IMR-90 (cell line): ENCODE data around the gene RBM28. TPM values are rescaled to one million over a fixed set of nuclear protein-coding genes. Genes with fewer than 3 reads are reported as not detected.
A peak's percentile ranks its signal among the peaks of the same experiment; 100 is the strongest.

Experiments used
- ATAC-seq: fragments of 200-7000 bp; cut with Tn5 transposase; 2 replicates; pipeline ENCODE4 v1.9.1; 2020; ENCODE audit warnings: low read depth, mild to moderate bottlenecking, moderate library complexity
- BruUV-seq: library from RNA; stranded (reverse); fragments of 400-500 nt; replicated peaks from 2 replicates; lab custom pipeline; 2021; lab: Mats Ljungman, UMichigan
- CTCF ChIA-PET: fragments of 300-600 bp; formaldehyde crosslinking; extraction: SDS; loops from one replicate; lab custom pipeline; 2021; ENCODE audit warnings: antibody characterized with exemption; lab: Yijun Ruan, JAX
- POLR2A ChIA-PET: fragments of 300-600 bp; sonication (Branson Sonifier 250); formaldehyde crosslinking; loops from one replicate; lab custom pipeline; 2022; ENCODE audit warnings: antibody characterized with exemption; ENCODE audit not compliant: unreplicated experiment; lab: Charles Lee
- DNase-seq: peaks from one replicate; pipeline ENCODE4 v3.0.0; 2013
- H2AFZ ChIP-seq: replicated peaks from 2 replicates; pipeline ENCODE3; 2013; ENCODE audit warnings: low read length, mild to moderate bottlenecking; ENCODE audit not compliant: poor library complexity
- H2AK5ac ChIP-seq: 2 replicates; pipeline ENCODE4 v1.6.1; 2013; ENCODE audit warnings: low read depth, low read length, inconsistent platforms
- H2AK9ac ChIP-seq: replicated peaks from 2 replicates; pipeline ENCODE3; 2013; ENCODE audit warnings: mild to moderate bottlenecking, low read depth, low read length, moderate library complexity; ENCODE audit not compliant: poor library complexity
- H2BK120ac ChIP-seq: 2 replicates; pipeline ENCODE4 v1.6.1; 2013; ENCODE audit warnings: low read depth, low read length, inconsistent platforms
- H2BK15ac ChIP-seq: 3 replicates; pipeline ENCODE4 v1.6.1; 2013; ENCODE audit warnings: low read depth, low read length, inconsistent platforms
- H2BK20ac ChIP-seq: 2 replicates; pipeline ENCODE4 v1.6.1; 2013; ENCODE audit warnings: low read depth, mild to moderate bottlenecking, inconsistent platforms, low read length, moderate library complexity
- H2BK5ac ChIP-seq: 2 replicates; pipeline ENCODE4 v1.6.1; 2013; ENCODE audit warnings: mild to moderate bottlenecking, low read depth, low read length, inconsistent platforms; ENCODE audit not compliant: poor library complexity, severe bottlenecking
- H3K14ac ChIP-seq: replicated peaks from 2 replicates; pipeline ENCODE4 v1.6.1; 2013; ENCODE audit warnings: low read depth, low read length, inconsistent platforms
- H3K18ac ChIP-seq: 2 replicates; pipeline ENCODE4 v1.6.1; 2013; ENCODE audit warnings: low read depth, low read length, control low read depth
- H3K23ac ChIP-seq: 2 replicates; pipeline ENCODE4 v1.6.1; 2013; ENCODE audit warnings: low read depth, low read length, inconsistent platforms
- H3K27ac ChIP-seq: 2 replicates; pipeline ENCODE4 v1.5.1; 2013; ENCODE audit warnings: mild to moderate bottlenecking, control low read depth, low read length; ENCODE audit not compliant: insufficient read depth
- H3K27me3 ChIP-seq: 2 replicates; pipeline ENCODE4 v1.6.1; 2013; ENCODE audit warnings: low read length; ENCODE audit not compliant: control insufficient read depth, insufficient read depth
- H3K36me3 ChIP-seq: 2 replicates; pipeline ENCODE4 v1.6.1; 2013; ENCODE audit warnings: low read length, mixed read lengths; ENCODE audit not compliant: control insufficient read depth, insufficient read depth
- H3K4ac ChIP-seq: 2 replicates; pipeline ENCODE4 v1.6.1; 2013; ENCODE audit warnings: low read depth, low read length, inconsistent platforms
- H3K4me1 ChIP-seq: 2 replicates; pipeline ENCODE4 v1.6.1; 2013; ENCODE audit warnings: low read length, mixed read lengths; ENCODE audit not compliant: control insufficient read depth, insufficient read depth
- H3K4me2 ChIP-seq: 2 replicates; pipeline ENCODE4 v1.6.1; 2013; ENCODE audit warnings: low read depth, mild to moderate bottlenecking, control low read depth, low read length, moderate library complexity
- H3K4me3 ChIP-seq: 2 replicates; pipeline ENCODE4 v1.5.1; 2013; ENCODE audit warnings: low read depth, mild to moderate bottlenecking, control low read depth, low read length, moderate library complexity; ENCODE audit not compliant: insufficient read depth
- H3K56ac ChIP-seq: 2 replicates; pipeline ENCODE4 v1.6.1; 2013; ENCODE audit warnings: low read length, inconsistent platforms; ENCODE audit not compliant: insufficient read depth; ENCODE audit errors: extremely low read depth
- H3K79me1 ChIP-seq, 2 experiments: 2 replicates each; pipeline ENCODE4 v1.6.1; 2013; ENCODE audit warnings: low read length in 2 of 2, inconsistent platforms in 1 of 2, low read depth in 1 of 2
- H3K9ac ChIP-seq: 2 replicates; pipeline ENCODE4 v1.6.1; 2013; ENCODE audit warnings: low read depth, low read length, control low read depth
- H3K9me1 ChIP-seq: 2 replicates; pipeline ENCODE4 v1.6.1; 2013; ENCODE audit warnings: low read length, inconsistent platforms; ENCODE audit not compliant: insufficient read depth
- H3K9me3 ChIP-seq: 2 replicates; pipeline ENCODE4 v1.6.1; 2013; ENCODE audit warnings: low read length; ENCODE audit not compliant: control insufficient read depth, insufficient read depth
- H4K20me1 ChIP-seq: 2 replicates; pipeline ENCODE4 v1.6.1; 2013; ENCODE audit warnings: low read length, inconsistent platforms; ENCODE audit not compliant: insufficient read depth
- H4K5ac ChIP-seq: 2 replicates; pipeline ENCODE4 v1.6.1; 2013; ENCODE audit warnings: mild to moderate bottlenecking, low read depth, low read length, control low read depth
- H4K8ac ChIP-seq, 2 experiments: 2 replicates each; pipeline ENCODE4 v1.6.1; 2013; ENCODE audit warnings: low read depth in 2 of 2, low read length in 2 of 2, control low read depth in 1 of 2, inconsistent platforms in 1 of 2
- H4K91ac ChIP-seq: 2 replicates; pipeline ENCODE4 v1.6.1; 2013; ENCODE audit warnings: low read depth, low read length, inconsistent platforms; ENCODE audit not compliant: insufficient read depth
- CEBPB ChIP-seq: IDR thresholded peaks from 2 replicates; pipeline ENCODE4 v1.6.1; 2012; ENCODE audit warnings: low read depth, low read length, improper control_type of control experiment
- CTCF ChIP-seq: conservative IDR thresholded peaks from 2 replicates; pipeline ENCODE4 v1.5.1; 2012; ENCODE audit warnings: mild to moderate bottlenecking, low read depth, low read length, improper control_type of control experiment
- WGBS, 2 experiments: methylation state at CpG; one replicate each; pipeline versions ENCODE4 v1.1.5 to v1.1.7; 2013; ENCODE audit warnings: missing lambda C conversion rate in 2 of 2; ENCODE audit not compliant: insufficient read length in 1 of 2; ENCODE audit errors: extremely low coverage in 2 of 2; 5-methylcytosine and 5-hydroxymethylcytosine counted together
- dilution Hi-C: fragments of 300-500 bp; cut with HindIII; formaldehyde crosslinking; loops from one replicate; pipeline ENCODE4 v1.14.3; 2018; ENCODE audit warnings: low sequenced_read_pairs; ENCODE audit not compliant: unreplicated experiment
- in situ Hi-C: fragments of 300-500 bp; cut with MboI; formaldehyde crosslinking; loops from 3 replicates; pipeline ENCODE4 v1.14.3; 2019; ENCODE audit warnings: low sequenced_read_pairs, inconsistent platforms, mixed read lengths
- intact Hi-C: fragments of 100-400 bp; cut with micrococcal nuclease; formaldehyde crosslinking; loops from 2 replicates; pipeline ENCODE4 v1.10.0; 2022
- polyA plus RNA-seq, 3 experiments: library from polyadenylated mRNA; depleted of rRNA; stranded (reverse); fragments of >200 nt; gene quantifications; 2 replicates each; pipeline ENCODE4 v1.2.3, GENCODE V29; 2012; ENCODE audit warnings: low replicate concordance in 1 of 3
- total RNA-seq: library from RNA; depleted of rRNA; stranded (reverse); fragments of >200 nt; gene quantifications from 2 replicates; pipeline ENCODE4 v1.2.3, GENCODE V29; 2012

Gene RBM28
- total and polyA plus RNA-seq, 2 of the 4 experiments (the other 2 are of a cell fraction): 12.4 to 20.4 TPM

GRCh38 chr7:128385988-128386925 is 42.5 kb upstream of the RBM28 start:
- H2AK9ac ChIP-seq: no peak overlapping the region
- no peak overlapping the region for H3K27ac ChIP-seq
- in situ Hi-C loops: no loop called here
- H3K14ac ChIP-seq: no peak overlapping the region
- H4K8ac ChIP-seq: no peak overlapping the region
- H3K79me1 ChIP-seq: no peaks in the 10 kb centered on the region
- no peak overlapping the region for H2BK5ac ChIP-seq
- H3K9me1 ChIP-seq: no peaks in the 10 kb centered on the region
- no peak overlapping the region for H2AFZ ChIP-seq
- H2AK5ac ChIP-seq: no peak overlapping the region
- intact Hi-C loops: no loop called here
- H3K4ac ChIP-seq: no peak overlapping the region
- no peaks in the 10 kb centered on the region for H3K4me1 ChIP-seq
- no peak overlapping the region for H3K23ac ChIP-seq
- TF ChIP-seq CTCF (no peak), CEBPB (peak; percentile 74)
- BruUV-seq: no TSS peak
- no peak overlapping the region for H3K4me2 ChIP-seq
- dilution Hi-C loops: no loop called here
- H4K91ac ChIP-seq: no peak overlapping the region
- no peak overlapping the region for H2BK20ac ChIP-seq
- 20% methylated on average over 2 of the region's 4 CpGs; no CpG with 5 or more reads in 1 of the 2 experiments for WGBS, 2 experiments
- H3K56ac ChIP-seq: no peak overlapping the region
- no peak overlapping the region for H3K9ac ChIP-seq
- DNase-seq (no peak), ATAC-seq (no peak)
- no peak overlapping the region for H3K4me3 ChIP-seq
- no peaks in the 10 kb centered on the region for H3K9me3 ChIP-seq
- H2BK120ac ChIP-seq: no peak overlapping the region
- ChIA-PET CTCF (interaction anchor here (0.7 to 3.8 kb wide), 5 partner anchors 9 to 75 kb away, joined by 3 to 66 read pairs (median 4); partner anchors contain the start of genes IMPDH1 and RBM28), POLR2A (no interaction called here)
- no peak overlapping the region for H4K5ac ChIP-seq
- H4K20me1 ChIP-seq: peaks cover 4% of the 10 kb centered on the region; the same call in 1 of the 2 replicates
- H3K18ac ChIP-seq: no peak overlapping the region
- no peak overlapping the region for H2BK15ac ChIP-seq
- H3K27me3 ChIP-seq: peaks cover 36% of the 10 kb centered on the region
- no peaks in the 10 kb centered on the region for H3K36me3 ChIP-seq
